ENCODE results near the gene NEK4. TPM values are rescaled to one million over a fixed set of nuclear protein-coding genes. Genes with fewer than 3 reads are reported as not detected.

The NEK4 gene
- total and polyA plus RNA-seq, 9 donors: 8.4 to 14.9 (median 10.5) TPM

DNA sequence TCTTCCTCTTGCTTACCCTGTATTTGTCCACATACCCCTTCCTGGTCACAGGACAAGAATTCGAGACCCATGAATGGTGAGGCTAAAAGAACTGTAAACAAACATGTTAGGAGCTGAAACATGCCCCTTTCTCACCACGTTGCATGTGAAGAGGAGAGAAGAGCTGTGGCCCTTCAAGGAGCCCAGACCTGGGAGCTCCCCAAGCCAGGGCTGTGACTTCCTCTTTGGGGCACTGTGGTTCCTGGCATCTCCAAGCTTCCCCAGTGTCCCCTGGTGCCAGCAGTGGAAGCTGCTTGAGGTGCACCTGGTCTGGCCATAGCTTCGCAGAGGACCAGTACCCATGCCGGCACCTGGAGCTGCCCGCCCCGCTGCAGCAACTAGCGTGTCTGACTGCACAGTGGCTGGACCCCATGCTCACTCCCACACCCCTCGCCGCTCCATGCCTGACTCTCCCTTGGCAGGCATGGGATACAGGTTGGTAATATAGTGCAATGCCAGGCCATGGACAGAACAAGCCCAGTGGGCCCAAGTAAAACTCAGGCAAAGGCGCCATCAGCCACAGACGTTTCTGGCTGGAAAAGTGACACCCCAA, 54.9 kb downstream of the NEK4 start:
- H3K4me3 ChIP-seq (ENCODE audit: low read length): no peak overlapping the region
- peaks cover 13% of the 10 kb centered on the region for H3K4me1 ChIP-seq (ENCODE audit: control insufficient read depth, insufficient read depth, low read length)
- no peak overlapping the region for H3K27ac ChIP-seq (ENCODE audit: low read length)
- peaks cover 13% of the 10 kb centered on the region for H3K36me3 ChIP-seq (ENCODE audit: control insufficient read depth, insufficient read depth, low read length)
- no peaks in the 10 kb centered on the region for H3K27me3 ChIP-seq (ENCODE audit: control insufficient read depth, insufficient read depth, low read length)
- WGBS (ENCODE audit: insufficient coverage): 81% methylated on average over 6 of the region's 11 CpGs
- no peaks in the 10 kb centered on the region for H3K9me3 ChIP-seq (replicated peaks; ENCODE audit: control insufficient read depth, low read depth, low read length)
- no peak for DNase-seq

DNA sequence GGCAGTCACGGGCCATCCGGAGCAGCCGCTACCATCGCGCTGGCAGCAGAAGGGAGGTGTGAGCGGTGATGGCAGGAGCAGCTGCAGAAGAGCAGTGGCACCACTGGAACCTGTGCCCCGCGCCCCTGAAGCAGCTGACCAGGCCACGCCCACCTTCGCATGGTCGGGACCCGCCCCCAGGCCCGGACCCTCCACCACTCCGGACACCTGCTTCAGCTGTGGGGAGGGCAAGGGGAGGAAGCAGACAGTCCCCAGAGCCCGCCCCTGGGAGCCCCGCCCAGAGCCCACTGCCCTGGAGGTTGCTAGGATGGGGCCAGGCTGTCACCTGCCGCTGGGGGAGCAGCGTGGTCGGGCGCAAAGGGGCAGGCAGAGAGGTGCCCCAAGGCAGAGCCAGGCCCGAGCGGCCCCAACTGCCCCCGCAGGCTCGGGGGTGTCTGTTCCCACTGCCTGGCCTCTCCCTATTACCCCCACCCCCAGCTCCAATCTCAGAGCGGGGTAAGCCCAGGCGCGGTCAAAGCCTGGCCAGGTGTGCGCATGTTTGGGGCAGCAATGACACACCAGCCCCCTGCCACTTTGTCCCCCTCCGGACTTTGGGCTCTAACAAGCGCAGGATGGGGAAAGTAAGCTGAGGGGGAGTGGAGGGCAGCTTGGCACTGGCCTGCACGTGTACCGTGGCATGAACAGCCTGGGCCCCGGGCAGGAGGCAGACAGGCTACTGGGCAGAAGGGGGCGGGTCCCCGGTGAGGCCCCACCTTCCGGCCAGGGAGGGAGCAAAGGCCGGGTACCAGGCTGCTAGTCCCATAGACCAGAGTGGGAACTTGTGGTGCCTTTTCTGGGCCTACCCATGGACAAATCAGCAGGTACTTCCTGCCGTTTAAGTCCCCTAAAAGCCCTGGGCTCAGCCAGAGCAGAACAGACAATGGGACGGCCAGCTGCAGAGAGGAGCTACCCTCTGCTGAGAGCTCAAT, 56.1 kb downstream of the NEK4 start:
- peaks cover 13% of the 10 kb centered on the region for H3K36me3 ChIP-seq (ENCODE audit: control insufficient read depth, insufficient read depth, low read length)
- no peak overlapping the region for H3K4me3 ChIP-seq (ENCODE audit: low read length)
- H3K27me3 ChIP-seq (ENCODE audit: control insufficient read depth, insufficient read depth, low read length): no peaks in the 10 kb centered on the region
- 31% methylated on average over 25 of the region's 39 CpGs for WGBS (ENCODE audit: insufficient coverage)
- H3K4me1 ChIP-seq (ENCODE audit: control insufficient read depth, insufficient read depth, low read length): peaks cover 13% of the 10 kb centered on the region
- peak; percentile 41 for DNase-seq
- no peaks in the 10 kb centered on the region for H3K9me3 ChIP-seq (replicated peaks; ENCODE audit: control insufficient read depth, low read depth, low read length)
- no peak overlapping the region for H3K27ac ChIP-seq (ENCODE audit: low read length)

- H3K4me1 ChIP-seq (ENCODE audit: control insufficient read depth, insufficient read depth, low read length): peaks cover 13% of the 10 kb centered on the region
- WGBS (ENCODE audit: insufficient coverage): 96% methylated on average over 12 of the region's 17 CpGs
- DNase-seq: no peak
- H3K27me3 ChIP-seq (ENCODE audit: control insufficient read depth, insufficient read depth, low read length): no peaks in the 10 kb centered on the region
- H3K36me3 ChIP-seq (ENCODE audit: control insufficient read depth, insufficient read depth, low read length): peaks cover 17% of the 10 kb centered on the region
- no peak overlapping the region for H3K27ac ChIP-seq (ENCODE audit: low read length)
- H3K9me3 ChIP-seq (replicated peaks; ENCODE audit: control insufficient read depth, low read depth, low read length): no peaks in the 10 kb centered on the region
- no peak overlapping the region for H3K4me3 ChIP-seq (ENCODE audit: low read length)
Measured at GRCh38 chr3:52712291-52713212, 58.2 kb downstream of the NEK4 start.

DNA sequence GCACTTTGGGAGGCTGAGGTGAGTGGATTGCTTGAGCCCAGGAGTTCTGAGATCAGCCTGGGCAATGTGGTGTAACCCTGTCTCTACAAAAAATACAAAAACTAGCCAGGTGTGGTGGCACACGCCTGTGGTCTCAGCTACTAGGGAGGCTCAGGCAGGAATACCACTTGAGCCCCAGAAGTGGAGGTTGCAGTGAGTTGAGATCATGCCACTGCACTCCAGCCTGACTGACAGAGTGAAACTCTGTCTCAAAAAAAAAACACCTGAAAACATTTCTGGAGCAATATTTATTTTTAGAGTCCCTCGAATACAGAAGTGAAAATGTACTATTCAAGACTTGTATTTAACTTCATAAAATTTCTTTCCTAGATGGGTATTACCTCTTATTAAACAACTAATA, 60.2 kb downstream of the NEK4 start:
- Histone ChIP-seq H3K9me3 (replicated peaks; ENCODE audit: control insufficient read depth, low read depth, low read length) (no peaks in the 10 kb centered on the region), H3K36me3 (ENCODE audit: control insufficient read depth, insufficient read depth, low read length) (peaks cover 17% of the 10 kb centered on the region), H3K27ac (ENCODE audit: low read length) (no peak overlapping the region), H3K4me1 (ENCODE audit: control insufficient read depth, insufficient read depth, low read length) (peaks cover 24% of the 10 kb centered on the region), H3K27me3 (ENCODE audit: control insufficient read depth, insufficient read depth, low read length) (no peaks in the 10 kb centered on the region), H3K4me3 (ENCODE audit: low read length) (no peak overlapping the region)
- WGBS (ENCODE audit: insufficient coverage): no CpG with 5 or more reads among the region's 2 CpGs
- no peak for DNase-seq

DNA sequence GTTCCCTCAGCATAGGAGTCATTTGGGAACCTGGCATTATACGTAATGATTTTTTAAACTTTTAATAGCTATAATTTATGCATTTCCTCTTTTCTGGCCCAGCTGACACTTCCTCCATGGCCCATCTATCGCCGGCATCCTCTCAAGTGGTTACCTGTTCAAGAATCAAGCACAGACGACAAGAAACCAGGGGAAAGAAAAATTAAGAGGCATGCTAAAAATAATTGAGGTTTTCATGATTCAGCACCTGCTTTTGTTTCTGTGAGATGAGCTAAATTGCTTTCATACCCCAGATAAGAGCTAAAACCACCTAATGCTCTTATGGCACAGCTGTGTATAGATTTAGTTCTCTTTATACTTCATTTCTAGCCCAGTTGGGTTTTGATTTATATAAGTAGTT, 63.2 kb downstream of the NEK4 start:
- Histone ChIP-seq H3K36me3 (ENCODE audit: control insufficient read depth, insufficient read depth, low read length) (peaks cover 13% of the 10 kb centered on the region), H3K27me3 (ENCODE audit: control insufficient read depth, insufficient read depth, low read length) (no peaks in the 10 kb centered on the region), H3K4me3 (ENCODE audit: low read length) (no peak overlapping the region), H3K27ac (ENCODE audit: low read length) (no peak overlapping the region), H3K9me3 (replicated peaks; ENCODE audit: control insufficient read depth, low read depth, low read length) (no peaks in the 10 kb centered on the region), H3K4me1 (ENCODE audit: control insufficient read depth, insufficient read depth, low read length) (peaks cover 19% of the 10 kb centered on the region)
- DNase-seq: no peak
- WGBS (ENCODE audit: insufficient coverage): no CpG with 5 or more reads among the region's 4 CpGs

DNA sequence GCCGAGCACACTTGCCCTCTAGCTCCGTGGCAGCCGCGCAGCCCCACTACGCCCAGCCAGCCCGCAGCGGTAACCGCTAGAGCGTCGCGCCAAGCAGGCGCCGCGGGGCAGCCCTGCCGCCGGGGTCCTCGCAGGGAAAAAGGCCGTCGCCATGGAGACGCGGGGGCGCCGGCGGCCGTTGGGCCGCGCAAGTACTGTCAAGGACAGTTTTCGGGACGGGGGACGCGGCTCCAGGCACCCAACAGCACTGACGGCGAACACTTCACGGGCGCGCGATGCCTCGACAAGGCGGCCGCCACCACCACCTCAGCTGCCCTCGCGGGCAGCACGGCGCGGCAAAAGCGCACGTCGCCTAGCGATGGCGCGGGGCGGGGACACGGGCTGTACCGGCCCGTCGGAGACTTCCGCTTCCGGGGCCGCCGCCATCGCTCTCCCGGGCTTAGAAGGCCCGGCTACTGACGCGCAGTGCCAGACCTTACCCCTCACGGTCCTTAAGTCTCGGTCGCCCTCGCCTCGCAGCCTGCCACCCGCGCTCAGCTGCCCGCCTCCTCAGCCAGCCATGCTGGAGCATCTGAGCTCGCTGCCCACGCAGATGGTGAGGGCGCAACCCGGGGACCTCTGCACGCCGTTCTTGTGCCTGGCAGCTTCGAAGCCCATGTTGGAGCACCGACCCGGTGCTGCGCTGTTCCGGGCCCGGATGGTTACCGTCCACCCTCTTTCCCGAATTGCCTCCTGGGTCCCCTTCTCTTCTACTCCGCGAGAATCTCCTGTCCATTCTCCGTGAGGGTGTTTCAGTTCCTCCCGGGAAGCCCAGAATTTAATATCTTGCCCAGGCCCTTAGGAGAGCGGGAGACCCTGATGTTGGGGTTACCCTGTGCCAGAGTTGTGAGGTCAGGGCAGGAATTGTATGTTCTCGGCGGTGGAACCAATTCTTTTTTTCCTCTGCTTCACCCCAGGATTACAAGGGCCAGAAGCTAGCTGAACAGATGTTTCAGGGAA, 64.8 kb downstream of the NEK4 start, which contains the start of the genes GLT8D1 and SPCS1:
GLT8D1 (minus strand) TSS at position 104 of the 999 bp plus-strand sequence. CDS start 5,331 bp downstream, outside the sequence.
SPCS1 (plus strand) TSS at position 419 of the 999 bp plus-strand sequence; CDS start at position 560, 141 bp downstream.
- peak; percentile 94 for DNase-seq
- no peaks in the 10 kb centered on the region for H3K27me3 ChIP-seq (ENCODE audit: control insufficient read depth, insufficient read depth, low read length)
- H3K27ac ChIP-seq (ENCODE audit: low read length): peak within 1 kb of the TSS; percentile 90
- H3K4me3 ChIP-seq (ENCODE audit: low read length): peak within 1 kb of the TSS; percentile 96
- WGBS (ENCODE audit: insufficient coverage): under 1% methylated on average over 89 of the region's 94 CpGs
- peaks cover 19% of the 10 kb centered on the region for H3K4me1 ChIP-seq (ENCODE audit: control insufficient read depth, insufficient read depth, low read length)
- no peaks in the 10 kb centered on the region for H3K9me3 ChIP-seq (replicated peaks; ENCODE audit: control insufficient read depth, low read depth, low read length)
- H3K36me3 ChIP-seq (ENCODE audit: control insufficient read depth, insufficient read depth, low read length): peaks cover 8% of the 10 kb centered on the region

GRCh38 chr3:52705438-52705687, 65.4 kb downstream of the NEK4 start:
- H3K27me3 ChIP-seq (ENCODE audit: control insufficient read depth, insufficient read depth, low read length): no peaks in the 10 kb centered on the region
- peaks cover 8% of the 10 kb centered on the region for H3K36me3 ChIP-seq (ENCODE audit: control insufficient read depth, insufficient read depth, low read length)
- peak overlapping the region; percentile 96 for H3K4me3 ChIP-seq (ENCODE audit: low read length)
- WGBS (ENCODE audit: insufficient coverage): 0% methylated on average over 25 of the region's 25 CpGs
- DNase-seq: no peak
- no peaks in the 10 kb centered on the region for H3K9me3 ChIP-seq (replicated peaks; ENCODE audit: control insufficient read depth, low read depth, low read length)
- H3K4me1 ChIP-seq (ENCODE audit: control insufficient read depth, insufficient read depth, low read length): peaks cover 19% of the 10 kb centered on the region
- peak overlapping the region; percentile 90 for H3K27ac ChIP-seq (ENCODE audit: low read length)

DNA sequence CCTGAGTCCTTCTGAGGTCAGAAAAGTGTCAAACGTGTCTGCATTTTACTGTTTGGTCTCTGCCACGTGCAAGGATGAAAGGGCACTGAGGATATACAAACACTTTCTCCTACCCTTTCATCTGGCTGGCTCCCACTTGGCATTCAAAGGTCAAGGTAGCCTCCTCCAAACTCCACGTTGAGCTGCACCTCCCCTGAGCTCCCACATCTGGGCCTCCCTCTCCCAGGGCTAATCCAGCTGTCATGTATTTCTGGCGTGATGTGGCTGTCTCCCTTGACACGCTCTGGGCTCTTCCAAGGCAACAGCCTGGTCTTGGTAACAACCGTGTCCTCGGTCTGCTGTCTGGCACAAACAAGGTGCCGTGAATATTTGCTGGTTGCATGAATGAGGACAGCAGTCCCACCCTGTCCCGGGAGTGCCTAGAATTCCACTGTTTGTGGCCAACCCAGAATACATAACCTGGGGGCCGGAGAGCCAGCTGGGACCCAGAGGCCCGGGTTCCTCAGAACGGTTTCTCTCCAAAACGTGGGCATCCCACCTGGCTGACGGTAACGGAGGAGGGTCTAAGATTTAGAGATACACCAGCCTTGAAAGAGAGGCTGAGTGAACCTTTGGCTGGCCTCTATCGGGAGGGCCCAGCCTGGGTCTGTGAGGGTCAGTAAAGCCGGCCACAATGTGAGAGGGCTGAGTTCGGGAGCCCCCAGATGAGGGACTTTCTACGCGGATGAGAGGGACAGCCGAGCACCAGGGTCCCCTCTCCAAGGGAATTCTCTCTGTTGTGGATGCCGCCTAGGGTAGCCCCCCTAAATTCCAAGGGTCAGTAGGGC, 65.9 kb downstream of the NEK4 start:
- Histone ChIP-seq H3K4me1 (ENCODE audit: control insufficient read depth, insufficient read depth, low read length) (peaks cover 19% of the 10 kb centered on the region), H3K9me3 (replicated peaks; ENCODE audit: control insufficient read depth, low read depth, low read length) (no peaks in the 10 kb centered on the region), H3K36me3 (ENCODE audit: control insufficient read depth, insufficient read depth, low read length) (peaks cover 12% of the 10 kb centered on the region), H3K4me3 (ENCODE audit: low read length) (peak overlapping the region; percentile 96), H3K27me3 (ENCODE audit: control insufficient read depth, insufficient read depth, low read length) (no peaks in the 10 kb centered on the region), H3K27ac (ENCODE audit: low read length) (peak overlapping the region; percentile 90)
- peak; percentile 62 for DNase-seq
- 0% methylated on average over 13 of the region's 22 CpGs for WGBS (ENCODE audit: insufficient coverage)
